OCI-LY1 (cell line): ENCODE data around the gene PHLPP1.
"Not testable (repeated sequence)": the region's sequence is repeated elsewhere in the genome, so short reads cannot be mapped to it uniquely, and the experiment has no call there.

Source experiments
- H2AFZ ChIP-seq: fragments of 200-600 bp; sonication (generic), shearing (Covaris generic); 2 replicates; pipeline ENCODE4 v1.6.0; 2014; ENCODE audit warnings: antibody characterized with exemption, mild to moderate bottlenecking, low read length
- H3F3A ChIP-seq: fragments of 200-600 bp; sonication (generic), shearing (Covaris generic); 2 replicates; pipeline ENCODE4 v1.6.0; 2014; ENCODE audit warnings: mild to moderate bottlenecking, antibody characterized with exemption, low read length, moderate library complexity; ENCODE audit not compliant: insufficient read depth
- H3K27ac ChIP-seq: fragments of 200-600 bp; sonication (generic); 2 replicates; pipeline ENCODE4 v1.5.1; 2014; ENCODE audit warnings: low read length, mixed run types, mild to moderate bottlenecking, low read depth; ENCODE audit not compliant: poor library complexity, severe bottlenecking
- H3K27me3 ChIP-seq: fragments of 200-600 bp; sonication (generic); 2 replicates; pipeline ENCODE4 v1.6.0; 2014; ENCODE audit warnings: antibody characterized with exemption, mild to moderate bottlenecking, low read length, moderate library complexity; ENCODE audit not compliant: insufficient read depth
- H3K36me3 ChIP-seq: fragments of 200-600 bp; sonication (generic); 2 replicates; pipeline ENCODE4 v1.6.1; 2014; ENCODE audit warnings: mild to moderate bottlenecking, antibody characterized with exemption, low read length, moderate library complexity, mixed read lengths; ENCODE audit not compliant: insufficient read depth
- H3K4me1 ChIP-seq: fragments of 200-600 bp; sonication (generic); 2 replicates; pipeline ENCODE4 v1.5.1; 2014; ENCODE audit warnings: mild to moderate bottlenecking, low read length, moderate library complexity; ENCODE audit not compliant: insufficient read depth, severe bottlenecking
- H3K4me2 ChIP-seq: fragments of 200-600 bp; sonication (generic), shearing (Covaris generic); 2 replicates; pipeline ENCODE4 v1.6.1; 2014; ENCODE audit warnings: low read length
- H3K4me3 ChIP-seq: fragments of 200-600 bp; sonication (generic); 2 replicates; pipeline ENCODE4 v1.5.1; 2014; ENCODE audit warnings: low read length, low read depth, mild to moderate bottlenecking, mixed read lengths; ENCODE audit not compliant: poor library complexity, severe bottlenecking
- H3K79me2 ChIP-seq: fragments of 200-600 bp; shearing (Covaris generic); 2 replicates; pipeline ENCODE4 v1.6.1; 2016; ENCODE audit warnings: mixed run types, low read length, mixed read lengths; ENCODE audit not compliant: insufficient read depth
- H3K9ac ChIP-seq: fragments of 200-600 bp; sonication (generic), shearing (Covaris generic); 2 replicates; pipeline ENCODE4 v1.6.1; 2014; ENCODE audit warnings: mild to moderate bottlenecking, low read length, mixed read lengths
- H3K9me2 ChIP-seq: fragments of 200-600 bp; sonication (generic), shearing (Covaris generic); 2 replicates; pipeline ENCODE4 v1.6.1; 2014; ENCODE audit warnings: low read depth, mild to moderate bottlenecking, low read length, mixed read lengths
- H3K9me3 ChIP-seq: fragments of 200-600 bp; shearing (Covaris generic); 2 replicates; pipeline ENCODE4 v1.6.1; 2014; ENCODE audit warnings: low read length, mixed read lengths
- H4K20me1 ChIP-seq: fragments of 200-600 bp; sonication (generic), shearing (Covaris generic); 2 replicates; pipeline ENCODE4 v1.6.0; 2016; ENCODE audit warnings: mild to moderate bottlenecking, low read length; ENCODE audit not compliant: insufficient read depth
- EZH2 ChIP-seq: fragments of 200-600 bp; sonication (generic), shearing (Covaris generic); IDR thresholded peaks from 2 replicates; pipeline ENCODE4 v1.8.0; 2017; ENCODE audit warnings: borderline replicate concordance, mixed run types, mild to moderate bottlenecking, antibody characterized with exemption, low read length, moderate library complexity, mixed read lengths
- TF ChIP-seq, protein P1 (sequence below): fragments of 200-600 bp; sonication (generic), shearing (Covaris generic); IDR thresholded peaks from 2 replicates; pipeline ENCODE4 v1.5.1; 2017; ENCODE audit warnings: mild to moderate bottlenecking, antibody characterized with exemption, low read length, moderate library complexity, mixed read lengths

Gene PHLPP1

DNA sequence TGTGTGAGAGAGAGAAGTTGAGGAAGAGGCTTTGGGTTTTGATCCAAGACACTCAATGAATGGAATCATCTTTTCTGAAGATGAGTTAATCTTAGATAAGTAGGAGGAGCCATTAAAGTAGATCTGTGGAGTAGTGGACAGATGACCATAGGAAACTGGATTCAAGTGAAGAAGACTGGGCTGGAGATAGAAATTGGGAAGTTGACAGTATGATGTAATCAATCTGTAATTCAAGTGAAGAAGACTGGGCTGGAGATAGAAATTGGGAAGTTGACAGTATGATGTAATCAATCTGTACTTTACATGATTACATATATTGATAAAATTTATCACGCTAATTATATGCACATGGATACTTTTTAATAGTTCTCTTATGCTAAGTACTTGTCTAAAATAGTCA lies 92.8 kb downstream of the PHLPP1 start:
- H3K9me2 ChIP-seq: no peaks in the 10 kb centered on the region
- H3K79me2 ChIP-seq: no peaks in the 10 kb centered on the region
- TF ChIP-seq, protein P1, sequence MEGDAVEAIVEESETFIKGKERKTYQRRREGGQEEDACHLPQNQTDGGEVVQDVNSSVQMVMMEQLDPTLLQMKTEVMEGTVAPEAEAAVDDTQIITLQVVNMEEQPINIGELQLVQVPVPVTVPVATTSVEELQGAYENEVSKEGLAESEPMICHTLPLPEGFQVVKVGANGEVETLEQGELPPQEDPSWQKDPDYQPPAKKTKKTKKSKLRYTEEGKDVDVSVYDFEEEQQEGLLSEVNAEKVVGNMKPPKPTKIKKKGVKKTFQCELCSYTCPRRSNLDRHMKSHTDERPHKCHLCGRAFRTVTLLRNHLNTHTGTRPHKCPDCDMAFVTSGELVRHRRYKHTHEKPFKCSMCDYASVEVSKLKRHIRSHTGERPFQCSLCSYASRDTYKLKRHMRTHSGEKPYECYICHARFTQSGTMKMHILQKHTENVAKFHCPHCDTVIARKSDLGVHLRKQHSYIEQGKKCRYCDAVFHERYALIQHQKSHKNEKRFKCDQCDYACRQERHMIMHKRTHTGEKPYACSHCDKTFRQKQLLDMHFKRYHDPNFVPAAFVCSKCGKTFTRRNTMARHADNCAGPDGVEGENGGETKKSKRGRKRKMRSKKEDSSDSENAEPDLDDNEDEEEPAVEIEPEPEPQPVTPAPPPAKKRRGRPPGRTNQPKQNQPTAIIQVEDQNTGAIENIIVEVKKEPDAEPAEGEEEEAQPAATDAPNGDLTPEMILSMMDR: no peak

DNA sequence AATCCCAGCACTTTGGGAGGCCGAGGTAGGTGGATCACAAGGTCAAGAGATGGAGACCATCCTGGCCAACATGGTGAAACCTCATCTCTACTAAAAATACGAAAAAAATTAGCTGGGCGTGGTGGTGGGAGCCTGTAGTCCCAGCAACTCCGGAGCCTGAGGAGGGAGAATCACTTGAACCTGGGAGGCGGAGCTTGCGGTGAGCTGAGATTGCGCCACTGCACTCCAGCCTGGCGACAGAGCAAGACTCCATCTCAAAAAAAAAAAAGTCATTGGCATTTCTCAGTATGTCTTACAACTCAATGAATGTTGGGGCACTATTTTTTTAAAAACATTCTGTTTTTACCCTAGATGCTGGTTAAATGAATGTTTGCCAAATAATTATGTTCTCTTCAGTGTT lies 94.1 kb downstream of the PHLPP1 start:
- not testable (repeated sequence) for H3K4me2 ChIP-seq, H3K9me3 ChIP-seq, H3K79me2 ChIP-seq

More for the DNA sequence above, 92.8 kb downstream of the PHLPP1 start:
- H3K9ac ChIP-seq: no peak overlapping the region
- no peaks in the 10 kb centered on the region for H3K4me1 ChIP-seq
- H3K27ac ChIP-seq: no peak overlapping the region
- H2AFZ ChIP-seq: no peak overlapping the region
- H3K36me3 ChIP-seq: no peaks in the 10 kb centered on the region
- no peaks in the 10 kb centered on the region for H3F3A ChIP-seq
- no peaks in the 10 kb centered on the region for H4K20me1 ChIP-seq
- no peak overlapping the region for H3K4me3 ChIP-seq
- H3K27me3 ChIP-seq: no peaks in the 10 kb centered on the region
- H3K4me2 ChIP-seq: no peak overlapping the region
- no peaks in the 10 kb centered on the region for H3K9me3 ChIP-seq

DNA sequence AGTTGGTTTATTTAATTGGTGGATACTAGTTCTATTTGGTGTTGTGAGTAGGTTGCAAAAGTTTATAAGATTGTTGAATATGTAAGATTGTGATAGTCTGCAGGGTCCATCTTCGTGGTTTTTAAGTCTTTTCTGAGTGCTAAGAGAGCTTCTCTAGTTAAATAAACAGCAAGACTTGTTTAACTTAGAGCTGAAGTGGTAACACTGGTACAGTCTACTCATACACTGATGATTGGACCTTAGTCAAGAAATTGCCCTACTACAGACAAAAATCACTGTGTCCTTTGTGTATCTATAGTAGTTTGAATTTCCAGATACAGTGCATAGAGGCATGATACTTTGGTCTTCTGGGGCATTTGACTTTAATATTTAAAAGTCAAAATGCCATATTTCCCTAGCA lies 94.6 kb downstream of the PHLPP1 start:
- Histone ChIP-seq H3K36me3 (no peaks in the 10 kb centered on the region), H3K4me3 (no peak overlapping the region), H3F3A (no peaks in the 10 kb centered on the region; the same call in 1 of the 2 replicates), H3K9ac (no peak overlapping the region), H4K20me1 (no peaks in the 10 kb centered on the region), H3K27ac (no peak overlapping the region), H3K4me1 (no peaks in the 10 kb centered on the region), H3K9me2 (no peaks in the 10 kb centered on the region), H3K79me2 (no peaks in the 10 kb centered on the region), H3K4me2 (no peak overlapping the region), H3K9me3 (no peaks in the 10 kb centered on the region), H3K27me3 (no peaks in the 10 kb centered on the region), H2AFZ (no peak overlapping the region)
- TF ChIP-seq EZH2: no peak
- TF ChIP-seq, protein P1: no peak

More for the DNA sequence above, 94.1 kb downstream of the PHLPP1 start:
- H4K20me1 ChIP-seq, H3K27ac ChIP-seq, H3K4me3 ChIP-seq, H3K27me3 ChIP-seq, H3K36me3 ChIP-seq, H3F3A ChIP-seq, H3K4me1 ChIP-seq, H3K9ac ChIP-seq, H3K9me2 ChIP-seq, H2AFZ ChIP-seq: not testable (repeated sequence)

DNA sequence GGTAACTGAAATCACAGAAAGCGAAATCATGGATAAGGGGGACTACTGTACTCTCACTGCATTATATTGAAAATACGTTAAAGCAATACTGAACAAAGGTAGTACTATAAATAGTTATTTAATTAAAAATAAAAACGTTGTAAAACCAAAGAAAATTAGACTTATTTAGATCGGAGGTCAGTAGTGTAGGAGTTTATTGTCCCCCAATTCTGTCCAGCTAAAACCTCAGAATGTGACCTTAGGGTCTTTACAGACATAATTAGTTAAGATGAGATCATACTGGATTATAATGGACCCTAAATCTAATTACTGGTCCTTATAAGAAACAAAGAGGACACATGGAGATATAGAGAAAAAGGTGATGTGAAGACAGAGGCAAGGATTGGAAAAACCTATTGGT lies 95.3 kb downstream of the PHLPP1 start:
- Histone ChIP-seq H3K4me1 (no peaks in the 10 kb centered on the region), H3K27ac (no peak overlapping the region), H3K4me2 (no peak overlapping the region)

More for the DNA sequence above, 95.3 kb downstream of the PHLPP1 start:
- Histone ChIP-seq H3K4me3 (no peak overlapping the region), H4K20me1 (no peaks in the 10 kb centered on the region), H3K9me3 (no peaks in the 10 kb centered on the region), H3F3A (no peaks in the 10 kb centered on the region; the same call in 1 of the 2 replicates), H2AFZ (no peak overlapping the region), H3K9ac (no peak overlapping the region), H3K27me3 (no peaks in the 10 kb centered on the region), H3K36me3 (no peaks in the 10 kb centered on the region), H3K9me2 (no peaks in the 10 kb centered on the region), H3K79me2 (no peaks in the 10 kb centered on the region)
- TF ChIP-seq, protein P1: no peak
- no peak for TF ChIP-seq EZH2
